ENCODE results near the gene CAP1. TPM values are rescaled to one million over a fixed set of nuclear protein-coding genes. Genes with fewer than 3 reads are reported as not detected.

Gene CAP1, protein sequence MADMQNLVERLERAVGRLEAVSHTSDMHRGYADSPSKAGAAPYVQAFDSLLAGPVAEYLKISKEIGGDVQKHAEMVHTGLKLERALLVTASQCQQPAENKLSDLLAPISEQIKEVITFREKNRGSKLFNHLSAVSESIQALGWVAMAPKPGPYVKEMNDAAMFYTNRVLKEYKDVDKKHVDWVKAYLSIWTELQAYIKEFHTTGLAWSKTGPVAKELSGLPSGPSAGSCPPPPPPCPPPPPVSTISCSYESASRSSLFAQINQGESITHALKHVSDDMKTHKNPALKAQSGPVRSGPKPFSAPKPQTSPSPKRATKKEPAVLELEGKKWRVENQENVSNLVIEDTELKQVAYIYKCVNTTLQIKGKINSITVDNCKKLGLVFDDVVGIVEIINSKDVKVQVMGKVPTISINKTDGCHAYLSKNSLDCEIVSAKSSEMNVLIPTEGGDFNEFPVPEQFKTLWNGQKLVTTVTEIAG
- polyA plus RNA-seq (2011; rRNA removed): 258 and 274 TPM in 2 replicates
- 131 and 150 TPM in 2 replicates for polyA plus RNA-seq (2012; cell fraction: cytosol; rRNA removed)
- 90.3 and 116 TPM in 2 replicates for polyA plus RNA-seq (2012; cell fraction: nucleus; rRNA removed)
- 267 to 294 TPM (median 274 TPM) in 3 replicates for polyA plus RNA-seq (2017; fragmentation: RNase III; extraction: RNeasy Plus Mini Kit Qiagen cat#74134 plus additional on column Dnase treatment)
- polyA minus RNA-seq (2011; rRNA and poly(A)+ RNA removed): 135 and 165 TPM in 2 replicates

DNA sequence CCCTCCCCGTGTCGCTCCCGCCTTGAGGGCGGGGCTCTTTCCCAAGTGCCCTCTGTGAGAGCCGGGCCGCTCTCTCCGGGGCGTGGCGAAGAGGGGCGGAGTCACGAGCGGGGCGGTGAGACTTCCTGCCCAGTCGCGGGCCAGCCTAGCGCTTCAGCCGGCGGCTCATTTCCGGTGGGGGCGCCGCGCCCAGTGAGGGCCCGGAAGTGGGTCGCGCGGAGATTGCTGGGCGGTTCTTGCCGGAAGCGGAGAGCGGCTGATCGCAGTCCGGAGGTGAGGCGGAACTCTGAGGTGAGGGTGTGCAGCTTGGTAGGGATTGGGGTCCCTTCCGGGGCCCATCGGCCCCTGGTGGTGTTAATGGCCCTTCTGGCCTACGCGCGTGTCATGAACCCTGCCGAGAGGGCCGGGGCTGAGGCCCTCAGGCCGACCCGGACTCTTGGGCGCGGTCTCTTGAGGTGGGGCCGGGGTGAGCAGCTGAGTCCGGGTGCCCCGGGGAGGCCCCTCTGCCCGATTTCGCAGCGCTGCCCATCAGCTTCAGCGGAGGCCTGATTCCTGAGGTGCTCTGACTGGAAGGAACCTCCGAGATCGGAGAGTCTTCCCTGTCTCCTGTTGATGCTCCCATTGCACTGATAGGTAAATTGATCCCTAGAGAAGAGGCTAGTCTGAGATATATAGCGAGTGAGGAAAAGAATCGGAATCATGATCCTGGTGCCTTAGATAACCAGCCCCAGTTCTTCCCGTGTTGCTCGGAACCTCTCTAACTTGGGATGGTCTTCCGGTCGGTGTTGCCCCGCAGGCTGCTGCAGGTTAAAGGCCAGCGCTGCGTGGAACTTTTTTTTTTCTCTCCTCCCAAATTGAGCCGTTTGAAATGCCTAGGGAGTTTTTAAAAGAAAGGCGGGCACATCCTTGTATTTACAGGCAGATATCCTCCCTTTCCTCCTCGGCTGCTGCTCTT is at the start of gene CAP1:
CAP1 (plus strand) TSS at position 219 of the 955 bp plus-strand sequence. CDS start 18,618 bp downstream, outside the sequence.
- H3K4me2 ChIP-seq: peak within 1 kb of the TSS; percentile 99
- H3K9me3 ChIP-seq: no peaks in the 10 kb centered on the region
- DNase-seq (ENCODE audit: low read depth in 1 of 2, low spot score in 1 of 2) (peak; percentile 79 to 97), ATAC-seq (peak; percentile 89 to 94), FAIRE-seq (no peak)
- peaks cover 26% of the 10 kb centered on the region for H3K4me1 ChIP-seq
- peak within 1 kb of the TSS; percentile 99 to 100 for H3K27ac ChIP-seq
- ChIA-PET CTCF (interaction anchor here (0.6 to 1.7 kb wide), 3 partner anchors 9 to 356 kb away, joined by 3 to 5 read pairs (median 4); no protein-coding TSS in a partner anchor), POLR2A (interaction anchor here (0.5 to 1.9 kb wide), 5 partner anchors 22 to 251 kb away, joined by 3 to 7 read pairs (median 4); partner anchors contain the start of gene MYCL)
- WGBS (ENCODE audit: missing lambda C conversion rate): under 1% methylated on average over 27 of the region's 65 CpGs
- H3K4me3 ChIP-seq: peak within 1 kb of the TSS; percentile 99
- TF ChIP-seq HOXA7 (CRISPR knock-in tag; IDR thresholded peaks at IDR 0.05) (no peak), FOXS1 (CRISPR knock-in tag; IDR thresholded peaks at IDR 0.05) (no peak), PHF8 (IDR thresholded peaks at IDR 0.05; ENCODE audit: borderline replicate concordance, low read depth) (peak; percentile 85; the same call in 1 of the 2 replicates), EP300 (IDR thresholded peaks at IDR 0.05) (no peak), ZNF302 (CRISPR knock-in tag; IDR thresholded peaks at IDR 0.05) (no peak), SMC3 (IDR thresholded peaks at IDR 0.05) (no peak), SREBF2 (IDR thresholded peaks at IDR 0.05) (no peak), MYC (IDR thresholded peaks at IDR 0.05; ENCODE audit: borderline replicate concordance, low read length) (no peak), ZFP36 (IDR thresholded peaks at IDR 0.05; ENCODE audit: borderline replicate concordance, partially characterized antibody) (no peak), FOSB (CRISPR knock-in tag; IDR thresholded peaks at IDR 0.05) (no peak), NFE2L2 (conservative IDR thresholded peaks at IDR 0.05; ENCODE audit: low read length) (no peak), HDAC2 (IDR thresholded peaks at IDR 0.05) (no peak), KDM5A (IDR thresholded peaks at IDR 0.05) (no peak), RFX5 (IDR thresholded peaks at IDR 0.05) (no peak), RARB (CRISPR knock-in tag; IDR thresholded peaks at IDR 0.05) (no peak), KDM1A (IDR thresholded peaks at IDR 0.05; ENCODE audit: low read depth) (peak; percentile 37; the same call in 1 of the 2 replicates), JUN (IDR thresholded peaks at IDR 0.05) (peak in 1 of 2 experiments; percentile 9; a peak in 2 of 5 replicates), CBX8 (IDR thresholded peaks at IDR 0.05) (no peak), HOXB5 (CRISPR knock-in tag; IDR thresholded peaks at IDR 0.05) (no peak), RAD21 (conservative IDR thresholded peaks at IDR 0.05 in 1 of 2, IDR thresholded peaks at IDR 0.05 in 1 of 2) (no peak), ESRRA (IDR thresholded peaks at IDR 0.05; ENCODE audit: borderline replicate concordance, low read length) (no peak), POLR2AphosphoS2 (conservative IDR thresholded peaks at IDR 0.05; ENCODE audit: low read length) (no peak)
- TF ChIP-seq, protein P1, sequence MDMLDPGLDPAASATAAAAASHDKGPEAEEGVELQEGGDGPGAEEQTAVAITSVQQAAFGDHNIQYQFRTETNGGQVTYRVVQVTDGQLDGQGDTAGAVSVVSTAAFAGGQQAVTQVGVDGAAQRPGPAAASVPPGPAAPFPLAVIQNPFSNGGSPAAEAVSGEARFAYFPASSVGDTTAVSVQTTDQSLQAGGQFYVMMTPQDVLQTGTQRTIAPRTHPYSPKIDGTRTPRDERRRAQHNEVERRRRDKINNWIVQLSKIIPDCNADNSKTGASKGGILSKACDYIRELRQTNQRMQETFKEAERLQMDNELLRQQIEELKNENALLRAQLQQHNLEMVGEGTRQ (IDR thresholded peaks at IDR 0.05): peak; percentile 74
- TF ChIP-seq, protein P2, sequence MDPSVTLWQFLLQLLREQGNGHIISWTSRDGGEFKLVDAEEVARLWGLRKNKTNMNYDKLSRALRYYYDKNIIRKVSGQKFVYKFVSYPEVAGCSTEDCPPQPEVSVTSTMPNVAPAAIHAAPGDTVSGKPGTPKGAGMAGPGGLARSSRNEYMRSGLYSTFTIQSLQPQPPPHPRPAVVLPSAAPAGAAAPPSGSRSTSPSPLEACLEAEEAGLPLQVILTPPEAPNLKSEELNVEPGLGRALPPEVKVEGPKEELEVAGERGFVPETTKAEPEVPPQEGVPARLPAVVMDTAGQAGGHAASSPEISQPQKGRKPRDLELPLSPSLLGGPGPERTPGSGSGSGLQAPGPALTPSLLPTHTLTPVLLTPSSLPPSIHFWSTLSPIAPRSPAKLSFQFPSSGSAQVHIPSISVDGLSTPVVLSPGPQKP (IDR thresholded peaks at IDR 0.05; ENCODE audit: low read depth, low read length): peak; percentile 41; the same call in 1 of the 2 replicates
- TF ChIP-seq, protein P3, sequence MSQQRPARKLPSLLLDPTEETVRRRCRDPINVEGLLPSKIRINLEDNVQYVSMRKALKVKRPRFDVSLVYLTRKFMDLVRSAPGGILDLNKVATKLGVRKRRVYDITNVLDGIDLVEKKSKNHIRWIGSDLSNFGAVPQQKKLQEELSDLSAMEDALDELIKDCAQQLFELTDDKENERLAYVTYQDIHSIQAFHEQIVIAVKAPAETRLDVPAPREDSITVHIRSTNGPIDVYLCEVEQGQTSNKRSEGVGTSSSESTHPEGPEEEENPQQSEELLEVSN (IDR thresholded peaks at IDR 0.05; ENCODE audit: borderline replicate concordance, low read depth): no peak
- TF ChIP-seq, protein P4, sequence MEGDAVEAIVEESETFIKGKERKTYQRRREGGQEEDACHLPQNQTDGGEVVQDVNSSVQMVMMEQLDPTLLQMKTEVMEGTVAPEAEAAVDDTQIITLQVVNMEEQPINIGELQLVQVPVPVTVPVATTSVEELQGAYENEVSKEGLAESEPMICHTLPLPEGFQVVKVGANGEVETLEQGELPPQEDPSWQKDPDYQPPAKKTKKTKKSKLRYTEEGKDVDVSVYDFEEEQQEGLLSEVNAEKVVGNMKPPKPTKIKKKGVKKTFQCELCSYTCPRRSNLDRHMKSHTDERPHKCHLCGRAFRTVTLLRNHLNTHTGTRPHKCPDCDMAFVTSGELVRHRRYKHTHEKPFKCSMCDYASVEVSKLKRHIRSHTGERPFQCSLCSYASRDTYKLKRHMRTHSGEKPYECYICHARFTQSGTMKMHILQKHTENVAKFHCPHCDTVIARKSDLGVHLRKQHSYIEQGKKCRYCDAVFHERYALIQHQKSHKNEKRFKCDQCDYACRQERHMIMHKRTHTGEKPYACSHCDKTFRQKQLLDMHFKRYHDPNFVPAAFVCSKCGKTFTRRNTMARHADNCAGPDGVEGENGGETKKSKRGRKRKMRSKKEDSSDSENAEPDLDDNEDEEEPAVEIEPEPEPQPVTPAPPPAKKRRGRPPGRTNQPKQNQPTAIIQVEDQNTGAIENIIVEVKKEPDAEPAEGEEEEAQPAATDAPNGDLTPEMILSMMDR (IDR thresholded peaks at IDR 0.05): no peak
- TF ChIP-seq, protein P5, sequence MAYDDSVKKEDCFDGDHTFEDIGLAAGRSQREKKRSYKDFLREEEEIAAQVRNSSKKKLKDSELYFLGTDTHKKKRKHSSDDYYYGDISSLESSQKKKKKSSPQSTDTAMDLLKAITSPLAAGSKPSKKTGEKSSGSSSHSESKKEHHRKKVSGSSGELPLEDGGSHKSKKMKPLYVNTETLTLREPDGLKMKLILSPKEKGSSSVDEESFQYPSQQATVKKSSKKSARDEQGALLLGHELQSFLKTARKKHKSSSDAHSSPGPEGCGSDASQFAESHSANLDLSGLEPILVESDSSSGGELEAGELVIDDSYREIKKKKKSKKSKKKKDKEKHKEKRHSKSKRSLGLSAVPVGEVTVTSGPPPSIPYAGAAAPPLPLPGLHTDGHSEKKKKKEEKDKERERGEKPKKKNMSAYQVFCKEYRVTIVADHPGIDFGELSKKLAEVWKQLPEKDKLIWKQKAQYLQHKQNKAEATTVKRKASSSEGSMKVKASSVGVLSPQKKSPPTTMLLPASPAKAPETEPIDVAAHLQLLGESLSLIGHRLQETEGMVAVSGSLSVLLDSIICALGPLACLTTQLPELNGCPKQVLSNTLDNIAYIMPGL (CRISPR knock-in tag; IDR thresholded peaks at IDR 0.05; ENCODE audit: borderline replicate concordance): no peak
